ENCODE results near the gene SHC3.
A peak's percentile ranks its signal among the peaks of the same experiment; 100 is the strongest.

Gene SHC3

GRCh38 chr9:89015336-89015735 is 163.3 kb downstream of the SHC3 start:
- no peak for DNase-seq

GRCh38 chr9:89014153-89014552 is 164.5 kb downstream of the SHC3 start:
- no peak for DNase-seq

GRCh38 chr9:89013660-89014059 is 165.0 kb downstream of the SHC3 start:
- no peak for DNase-seq

GRCh38 chr9:89012294-89013042 is 166.2 kb downstream of the SHC3 start:
- no peak for DNase-seq

- no peak for DNase-seq
These were observed 166.9 kb downstream of the SHC3 start for GRCh38 chr9:89011683-89012082.

- no peak for DNase-seq
These were observed 168.0 kb downstream of the SHC3 start for GRCh38 chr9:89010526-89011111.

- DNase-seq: no peak
These were observed 168.6 kb downstream of the SHC3 start for GRCh38 chr9:89010056-89010455.

GRCh38 chr9:89009546-89009840 is 169.1 kb downstream of the SHC3 start:
- DNase-seq: no peak

- DNase-seq: no peak
These were observed 169.7 kb downstream of the SHC3 start for GRCh38 chr9:89008744-89009545.

GRCh38 chr9:89008055-89008743 is 170.4 kb downstream of the SHC3 start:
- no peak for DNase-seq

GRCh38 chr9:89006996-89007967 is 171.3 kb downstream of the SHC3 start:
- no peak for DNase-seq

GRCh38 chr9:89006267-89006666 is 172.4 kb downstream of the SHC3 start:
- DNase-seq: no peak

GRCh38 chr9:89005323-89005722 is 173.3 kb downstream of the SHC3 start:
- no peak for DNase-seq

GRCh38 chr9:89002987-89003386 is 175.6 kb downstream of the SHC3 start:
- DNase-seq: no peak

GRCh38 chr9:89001917-89002540 is 176.6 kb downstream of the SHC3 start:
- DNase-seq: no peak

- peak; percentile 87 to 89 for DNase-seq
These were observed 177.4 kb downstream of the SHC3 start for GRCh38 chr9:89000973-89001916.

GRCh38 chr9:89000371-89000781 is 178.2 kb downstream of the SHC3 start:
- no peak for DNase-seq

- DNase-seq: no peak
These were observed 179.7 kb downstream of the SHC3 start for GRCh38 chr9:88998911-88999310.

GRCh38 chr9:88998503-88998902 is 180.1 kb downstream of the SHC3 start:
- no peak for DNase-seq

GRCh38 chr9:88997646-88998045 is 181.0 kb downstream of the SHC3 start:
- DNase-seq: no peak

- no peak for DNase-seq
These were observed 181.7 kb downstream of the SHC3 start for GRCh38 chr9:88996921-88997235.
